ENCODE results near the gene CCDC170.

GRCh38 chr6:151452750-151453427, 40.9 kb upstream of the CCDC170 start:
- TF ChIP-seq, protein P1, sequence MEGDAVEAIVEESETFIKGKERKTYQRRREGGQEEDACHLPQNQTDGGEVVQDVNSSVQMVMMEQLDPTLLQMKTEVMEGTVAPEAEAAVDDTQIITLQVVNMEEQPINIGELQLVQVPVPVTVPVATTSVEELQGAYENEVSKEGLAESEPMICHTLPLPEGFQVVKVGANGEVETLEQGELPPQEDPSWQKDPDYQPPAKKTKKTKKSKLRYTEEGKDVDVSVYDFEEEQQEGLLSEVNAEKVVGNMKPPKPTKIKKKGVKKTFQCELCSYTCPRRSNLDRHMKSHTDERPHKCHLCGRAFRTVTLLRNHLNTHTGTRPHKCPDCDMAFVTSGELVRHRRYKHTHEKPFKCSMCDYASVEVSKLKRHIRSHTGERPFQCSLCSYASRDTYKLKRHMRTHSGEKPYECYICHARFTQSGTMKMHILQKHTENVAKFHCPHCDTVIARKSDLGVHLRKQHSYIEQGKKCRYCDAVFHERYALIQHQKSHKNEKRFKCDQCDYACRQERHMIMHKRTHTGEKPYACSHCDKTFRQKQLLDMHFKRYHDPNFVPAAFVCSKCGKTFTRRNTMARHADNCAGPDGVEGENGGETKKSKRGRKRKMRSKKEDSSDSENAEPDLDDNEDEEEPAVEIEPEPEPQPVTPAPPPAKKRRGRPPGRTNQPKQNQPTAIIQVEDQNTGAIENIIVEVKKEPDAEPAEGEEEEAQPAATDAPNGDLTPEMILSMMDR (IDR thresholded peaks at IDR 0.05): peak in 1 of 3 experiments; percentile 3
- no peak for TF ChIP-seq POLR2A (IDR thresholded peaks at IDR 0.05)
